GM12873 (cell line): ENCODE data around the gene CTNS.

ENCODE experiments used
- TF ChIP-seq, protein P1 (sequence below): IDR thresholded peaks from 2 replicates; pipeline ENCODE4 v1.5.1; 2012; ENCODE audit warnings: low read depth, mild to moderate bottlenecking, moderate library complexity, low read length, control low read depth; ENCODE audit not compliant: insufficient read depth; ENCODE audit errors: missing control alignments

CTNS gene

DNA sequence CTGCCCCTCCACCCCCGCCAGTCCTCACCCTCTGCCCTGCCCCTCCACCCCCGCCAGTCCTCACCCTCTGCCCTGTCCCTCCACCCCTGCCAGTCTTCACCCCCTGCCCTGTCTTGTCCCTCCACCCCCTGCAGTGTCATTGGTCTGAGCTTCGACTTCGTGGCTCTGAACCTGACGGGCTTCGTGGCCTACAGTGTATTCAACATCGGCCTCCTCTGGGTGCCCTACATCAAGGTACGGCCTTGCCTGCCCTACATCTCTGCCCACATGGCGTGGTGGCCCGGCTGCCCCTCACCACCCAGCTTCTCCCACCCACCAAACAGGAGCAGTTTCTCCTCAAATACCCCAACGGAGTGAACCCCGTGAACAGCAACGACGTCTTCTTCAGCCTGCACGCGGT is 19.8 kb downstream of the CTNS start:
- TF ChIP-seq, protein P1, sequence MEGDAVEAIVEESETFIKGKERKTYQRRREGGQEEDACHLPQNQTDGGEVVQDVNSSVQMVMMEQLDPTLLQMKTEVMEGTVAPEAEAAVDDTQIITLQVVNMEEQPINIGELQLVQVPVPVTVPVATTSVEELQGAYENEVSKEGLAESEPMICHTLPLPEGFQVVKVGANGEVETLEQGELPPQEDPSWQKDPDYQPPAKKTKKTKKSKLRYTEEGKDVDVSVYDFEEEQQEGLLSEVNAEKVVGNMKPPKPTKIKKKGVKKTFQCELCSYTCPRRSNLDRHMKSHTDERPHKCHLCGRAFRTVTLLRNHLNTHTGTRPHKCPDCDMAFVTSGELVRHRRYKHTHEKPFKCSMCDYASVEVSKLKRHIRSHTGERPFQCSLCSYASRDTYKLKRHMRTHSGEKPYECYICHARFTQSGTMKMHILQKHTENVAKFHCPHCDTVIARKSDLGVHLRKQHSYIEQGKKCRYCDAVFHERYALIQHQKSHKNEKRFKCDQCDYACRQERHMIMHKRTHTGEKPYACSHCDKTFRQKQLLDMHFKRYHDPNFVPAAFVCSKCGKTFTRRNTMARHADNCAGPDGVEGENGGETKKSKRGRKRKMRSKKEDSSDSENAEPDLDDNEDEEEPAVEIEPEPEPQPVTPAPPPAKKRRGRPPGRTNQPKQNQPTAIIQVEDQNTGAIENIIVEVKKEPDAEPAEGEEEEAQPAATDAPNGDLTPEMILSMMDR, result no peak

DNA sequence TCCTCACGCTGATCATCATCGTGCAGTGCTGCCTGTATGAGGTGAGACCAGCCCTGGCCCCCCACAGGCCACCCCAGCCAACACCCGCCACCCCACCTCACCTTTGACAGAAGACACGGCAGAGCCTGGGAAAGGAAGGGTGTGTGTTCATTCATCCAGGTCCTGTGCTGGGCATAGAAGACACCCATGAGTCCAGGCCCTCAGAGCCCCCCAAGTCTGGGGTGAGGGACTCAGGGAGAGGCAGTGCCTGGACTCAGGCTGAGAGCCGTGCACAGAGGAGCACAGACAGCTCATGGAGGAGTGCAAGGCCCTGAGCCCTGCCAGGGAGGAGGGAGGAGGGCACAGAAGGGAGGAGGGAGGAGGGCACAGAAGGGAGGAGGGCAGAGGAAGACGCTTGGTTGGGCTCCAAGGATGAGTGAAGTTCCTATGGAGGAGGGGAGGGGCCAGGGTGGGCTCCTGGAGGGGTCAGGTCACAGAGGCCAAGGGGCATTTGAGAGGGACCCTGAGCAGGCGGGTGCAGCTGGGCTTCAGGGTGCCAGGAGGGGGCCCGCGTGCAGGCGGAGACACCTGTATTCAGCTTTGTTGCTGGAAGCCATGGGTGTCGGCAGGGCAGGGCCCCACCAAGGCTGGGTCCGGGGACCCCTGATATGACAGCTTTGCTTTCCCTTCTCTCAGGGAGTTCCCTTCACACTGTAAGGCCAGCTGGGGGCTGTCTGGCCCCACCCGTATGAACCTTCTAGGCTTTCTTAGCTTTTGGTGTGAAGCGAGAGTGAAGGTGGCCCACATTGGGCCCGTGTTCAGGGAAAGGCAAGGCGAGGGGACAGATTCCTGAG is 20.4 kb downstream of the CTNS start:
- TF ChIP-seq, protein P1, result no peak

- TF ChIP-seq, protein P1, result no peak
Measured at GRCh38 chr17:3657588-3657869, 21.0 kb downstream of the CTNS start.

GRCh38 chr17:3657874-3658783 is 21.6 kb downstream of the CTNS start:
- TF ChIP-seq, protein P1, result no peak

DNA sequence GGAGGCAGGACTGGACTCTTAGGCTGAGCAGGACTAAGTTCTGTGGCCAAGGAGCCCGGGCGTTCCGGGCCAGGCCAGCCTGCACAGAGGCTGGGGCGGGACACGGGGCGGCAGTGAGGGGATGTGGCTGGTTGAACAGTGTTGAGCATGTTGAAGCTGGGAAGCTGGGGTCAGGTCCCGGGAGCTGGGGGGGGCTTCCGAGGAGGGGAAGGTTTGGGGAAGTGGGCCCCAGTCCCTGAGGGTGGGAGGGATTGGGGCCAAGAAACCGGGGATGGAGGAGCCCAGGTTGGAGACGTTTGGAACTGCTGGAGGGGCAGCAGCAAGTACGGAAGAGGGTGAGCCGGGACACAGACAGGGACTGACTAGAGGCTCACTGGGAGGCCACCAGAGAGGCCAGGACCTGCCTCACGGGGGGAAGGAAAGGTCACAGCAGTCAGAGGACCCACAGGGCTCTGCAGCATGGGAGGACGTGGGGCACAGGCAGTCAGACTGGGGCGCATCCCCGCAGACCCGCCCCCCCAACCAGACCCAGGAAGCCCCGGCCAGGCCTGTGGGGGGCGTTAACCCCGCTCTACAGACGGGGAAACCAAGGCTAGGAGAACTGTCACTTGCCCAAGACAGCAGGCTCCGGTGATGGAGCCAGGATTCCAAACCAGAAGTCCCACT is 22.4 kb downstream of the CTNS start:
- TF ChIP-seq, protein P1, result no peak

DNA sequence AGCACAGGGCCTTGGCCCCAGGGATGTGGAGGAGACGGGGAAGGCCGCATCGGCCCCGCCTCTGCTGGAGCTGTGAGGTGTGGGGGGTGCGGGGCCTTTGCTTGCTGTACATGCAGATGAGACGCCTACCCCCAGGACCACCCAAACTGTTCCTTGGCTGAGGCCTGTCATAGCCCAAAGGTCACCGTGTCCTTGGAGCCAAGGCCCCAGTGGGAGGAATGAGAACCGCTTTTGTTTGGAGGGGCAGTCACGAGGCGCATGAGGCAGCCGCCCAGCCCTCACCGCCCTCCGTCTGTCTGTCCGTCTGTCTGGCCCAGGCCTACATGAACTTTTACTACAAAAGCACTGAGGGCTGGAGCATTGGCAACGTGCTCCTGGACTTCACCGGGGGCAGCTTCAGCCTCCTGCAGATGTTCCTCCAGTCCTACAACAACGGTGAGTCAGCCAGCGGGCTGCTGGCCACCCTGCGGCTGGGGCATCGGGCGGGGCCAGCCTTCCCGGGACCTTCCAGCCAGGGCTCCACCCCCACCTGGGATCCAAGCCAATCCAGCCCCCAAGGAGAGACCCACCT is 23.1 kb downstream of the CTNS start:
- TF ChIP-seq, protein P1, result no peak

DNA sequence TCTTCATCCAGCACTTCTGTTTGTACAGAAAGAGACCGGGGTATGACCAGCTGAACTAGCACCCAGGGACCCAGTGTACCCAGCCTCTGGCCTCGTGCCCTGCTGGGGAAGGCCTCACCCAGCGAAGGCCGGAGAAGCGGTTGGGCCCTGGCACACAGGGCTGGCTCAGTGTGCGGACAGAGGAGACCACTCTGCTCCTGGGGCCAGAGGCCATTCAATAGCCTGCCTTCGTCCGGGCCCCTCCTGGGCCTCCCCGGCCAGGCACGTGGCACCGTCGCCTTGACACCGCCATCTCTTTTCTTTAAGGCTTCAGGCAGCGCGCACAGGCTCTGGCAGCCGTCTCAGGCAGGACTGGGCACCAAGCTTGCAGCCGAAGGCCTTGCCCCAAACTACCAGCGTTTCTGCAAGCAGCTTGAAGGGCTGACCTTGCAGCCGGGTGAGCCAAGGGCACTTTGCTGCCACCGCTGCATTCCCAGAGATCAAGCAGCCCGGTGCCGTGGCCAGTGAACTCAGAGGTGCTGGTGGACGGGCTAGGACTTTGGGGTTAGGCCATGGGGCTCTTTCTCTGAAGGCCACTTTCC is 23.8 kb downstream of the CTNS start:
- TF ChIP-seq, protein P1, result no peak
